ENCODE measurements around the gene KDELR3.

KDELR3 gene

DNA sequence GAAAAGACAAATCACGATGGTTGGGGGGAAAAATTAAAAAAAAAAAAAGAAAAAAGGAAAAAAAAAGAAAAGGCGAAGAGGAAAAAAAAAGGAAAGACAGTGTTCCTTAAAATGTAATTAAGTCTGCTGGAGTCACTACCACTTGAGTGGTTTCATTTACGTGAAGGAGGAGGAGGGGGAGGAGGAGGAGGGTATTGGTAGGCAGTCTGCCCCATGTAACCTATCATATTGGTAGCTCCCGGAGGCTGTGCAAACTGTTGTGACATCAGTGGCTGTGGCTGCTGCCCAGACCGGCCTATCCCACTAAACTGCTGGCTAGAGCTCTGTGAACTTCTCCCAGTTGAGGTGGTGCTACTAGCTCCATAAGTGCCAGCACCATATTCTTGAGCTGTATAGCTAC is 17.9 kb downstream of the KDELR3 start:
- no peaks in the 10 kb centered on the region for H3K9me3 ChIP-seq (ENCODE audit: control insufficient read depth, insufficient read depth, low read length)
- H3K36me3 ChIP-seq (ENCODE audit: control insufficient read depth, insufficient read depth, low read length), result peaks cover 99% of the 10 kb centered on the region
- peaks cover 13% of the 10 kb centered on the region; the same call in 1 of the 2 replicates for H3K4me1 ChIP-seq (ENCODE audit: control insufficient read depth, insufficient read depth, low read length)
- H3K27me3 ChIP-seq (ENCODE audit: control insufficient read depth, insufficient read depth, low read length), result no peaks in the 10 kb centered on the region
- no peak overlapping the region for H3K9ac ChIP-seq (ENCODE audit: low read depth, low read length)
- H3K4me3 ChIP-seq (ENCODE audit: low read depth, low read length), result no peak overlapping the region
- no peak overlapping the region for H3K27ac ChIP-seq (ENCODE audit: low read depth, low read length)

DNA sequence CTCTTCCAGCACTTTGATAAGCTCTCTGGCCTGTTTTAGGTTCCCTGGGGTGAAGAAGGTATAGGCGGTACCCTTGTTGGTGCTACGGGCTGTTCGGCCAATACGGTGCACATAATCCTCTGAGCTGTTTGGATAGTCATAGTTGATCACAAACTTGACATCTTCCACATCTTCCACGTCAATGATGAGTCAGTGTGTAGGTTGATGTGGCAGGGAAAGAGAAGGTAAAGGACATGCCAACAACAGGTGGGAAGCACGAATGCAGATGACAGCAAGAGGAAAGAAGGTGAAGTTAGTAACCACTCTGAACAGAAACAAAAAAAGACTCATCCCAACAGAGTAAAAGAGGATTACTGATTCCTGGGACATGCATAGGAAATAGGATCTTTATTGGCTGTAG is 20.1 kb downstream of the KDELR3 start:
- H3K9me3 ChIP-seq (ENCODE audit: control insufficient read depth, insufficient read depth, low read length), result no peaks in the 10 kb centered on the region
- H3K4me3 ChIP-seq (ENCODE audit: low read depth, low read length), result no peak overlapping the region
- no peak overlapping the region for H3K9ac ChIP-seq (ENCODE audit: low read depth, low read length)
- no peak overlapping the region for H3K27ac ChIP-seq (ENCODE audit: low read depth, low read length)
- no peaks in the 10 kb centered on the region for H3K27me3 ChIP-seq (ENCODE audit: control insufficient read depth, insufficient read depth, low read length)
- H3K36me3 ChIP-seq (ENCODE audit: control insufficient read depth, insufficient read depth, low read length), result peaks cover 99% of the 10 kb centered on the region
- H3K4me1 ChIP-seq (ENCODE audit: control insufficient read depth, insufficient read depth, low read length), result peaks cover 16% of the 10 kb centered on the region; the same call in 1 of the 2 replicates

DNA sequence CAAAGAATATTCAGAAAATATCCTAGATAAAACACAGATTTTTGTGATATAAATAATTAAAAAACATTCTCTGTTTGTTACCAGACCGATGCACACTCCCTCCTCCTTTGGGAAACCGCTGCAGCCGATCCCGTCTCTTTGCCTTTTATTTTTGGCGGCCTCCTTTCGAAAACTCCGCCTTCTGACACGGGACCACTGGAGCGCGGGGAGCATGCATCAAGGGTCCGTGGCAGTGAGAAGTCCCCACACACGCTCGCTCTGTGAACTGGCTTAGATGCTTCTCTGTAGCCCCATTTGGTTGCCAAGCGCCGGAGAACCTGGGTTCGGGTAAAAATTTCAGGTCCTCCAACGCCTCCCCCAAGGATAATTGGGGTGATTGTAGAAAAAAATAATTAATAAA is 21.2 kb downstream of the KDELR3 start:
- H3K27me3 ChIP-seq (ENCODE audit: control insufficient read depth, insufficient read depth, low read length), result no peaks in the 10 kb centered on the region
- no peak overlapping the region for H3K27ac ChIP-seq (ENCODE audit: low read depth, low read length)
- peaks cover 99% of the 10 kb centered on the region for H3K36me3 ChIP-seq (ENCODE audit: control insufficient read depth, insufficient read depth, low read length)
- no peak overlapping the region for H3K9ac ChIP-seq (ENCODE audit: low read depth, low read length)
- H3K4me3 ChIP-seq (ENCODE audit: low read depth, low read length), result no peak overlapping the region
- H3K4me1 ChIP-seq (ENCODE audit: control insufficient read depth, insufficient read depth, low read length), result peaks cover 16% of the 10 kb centered on the region; the same call in 1 of the 2 replicates
- no peaks in the 10 kb centered on the region for H3K9me3 ChIP-seq (ENCODE audit: control insufficient read depth, insufficient read depth, low read length)

DNA sequence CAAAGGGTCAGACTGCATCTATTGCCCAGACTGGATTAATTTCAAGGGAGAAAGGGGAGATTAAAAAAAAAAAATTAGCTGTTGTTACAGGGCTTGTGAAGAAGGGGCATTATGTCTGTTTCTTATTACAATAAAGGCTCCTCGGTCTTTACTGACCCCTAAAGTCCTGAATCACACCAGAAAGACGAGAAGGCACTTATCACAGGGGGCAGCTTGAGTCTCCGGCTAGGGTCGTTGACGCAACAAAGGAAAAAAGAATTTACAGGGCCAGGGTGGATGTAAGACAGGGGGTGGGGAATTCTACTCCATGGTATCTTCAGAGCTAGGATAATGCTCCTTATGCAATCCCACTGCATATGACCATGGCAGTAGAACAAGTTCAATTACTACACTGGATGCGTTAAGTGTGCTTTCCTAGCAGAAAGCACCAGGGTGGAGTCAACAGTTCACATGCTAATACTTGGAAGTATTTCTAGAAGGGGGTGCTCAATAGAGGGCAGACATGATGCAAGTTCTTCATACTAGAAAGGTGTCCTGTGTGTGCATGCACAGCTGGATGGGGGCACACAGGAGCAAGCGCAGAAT is 21.8 kb downstream of the KDELR3 start:
- Histone ChIP-seq H3K9me3 (ENCODE audit: control insufficient read depth, insufficient read depth, low read length) (no peaks in the 10 kb centered on the region), H3K4me1 (ENCODE audit: control insufficient read depth, insufficient read depth, low read length) (peaks cover 16% of the 10 kb centered on the region; the same call in 1 of the 2 replicates), H3K27ac (ENCODE audit: low read depth, low read length) (peak overlapping the region; percentile 23), H3K9ac (ENCODE audit: low read depth, low read length) (no peak overlapping the region), H3K27me3 (ENCODE audit: control insufficient read depth, insufficient read depth, low read length) (no peaks in the 10 kb centered on the region), H3K4me3 (ENCODE audit: low read depth, low read length) (no peak overlapping the region), H3K36me3 (ENCODE audit: control insufficient read depth, insufficient read depth, low read length) (peaks cover 99% of the 10 kb centered on the region)

DNA sequence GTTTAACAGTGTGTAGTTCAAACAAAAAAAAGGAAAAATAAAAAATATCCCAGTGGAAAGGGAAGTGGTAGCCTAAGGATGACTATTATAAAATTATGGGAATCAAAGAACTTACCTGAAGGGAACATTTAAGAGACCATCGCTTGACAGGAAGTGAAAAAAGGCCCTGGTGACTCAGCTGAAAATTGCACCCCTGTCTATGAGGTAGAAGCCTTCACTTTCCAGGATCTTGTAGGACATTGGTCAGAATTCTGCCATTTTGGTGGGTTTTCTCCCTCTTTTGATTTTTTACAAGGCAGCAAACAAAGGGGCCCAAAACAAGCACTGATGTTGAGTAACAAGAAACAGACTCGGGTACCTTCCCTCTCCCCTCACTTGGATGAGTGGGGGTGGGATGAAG is 22.6 kb downstream of the KDELR3 start:
- Histone ChIP-seq H3K27ac (ENCODE audit: low read depth, low read length) (peak overlapping the region; percentile 23), H3K9me3 (ENCODE audit: control insufficient read depth, insufficient read depth, low read length) (no peaks in the 10 kb centered on the region), H3K9ac (ENCODE audit: low read depth, low read length) (no peak overlapping the region), H3K4me3 (ENCODE audit: low read depth, low read length) (no peak overlapping the region), H3K4me1 (ENCODE audit: control insufficient read depth, insufficient read depth, low read length) (peaks cover 16% of the 10 kb centered on the region; the same call in 1 of the 2 replicates), H3K36me3 (ENCODE audit: control insufficient read depth, insufficient read depth, low read length) (peaks cover 98% of the 10 kb centered on the region), H3K27me3 (ENCODE audit: control insufficient read depth, insufficient read depth, low read length) (no peaks in the 10 kb centered on the region)

DNA sequence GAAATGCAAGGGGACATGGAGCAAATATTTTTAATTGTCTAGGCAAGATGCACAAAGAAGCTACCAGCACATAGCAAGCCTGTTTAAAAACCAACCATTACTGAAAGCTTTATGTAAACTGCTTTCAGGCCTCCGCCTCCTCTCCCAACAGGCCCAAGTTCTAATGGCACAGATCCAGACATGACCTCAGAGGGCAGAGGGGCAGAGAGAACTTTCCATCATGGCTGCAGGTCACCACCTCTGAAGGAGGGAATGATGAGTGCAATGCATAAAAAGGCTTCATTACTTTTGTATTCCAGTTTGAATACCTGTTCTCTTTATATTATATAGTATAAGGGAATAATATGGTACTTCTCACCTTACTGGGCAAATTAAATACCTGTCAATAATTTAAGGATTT is 23.0 kb downstream of the KDELR3 start:
- peak overlapping the region; percentile 23 for H3K27ac ChIP-seq (ENCODE audit: low read depth, low read length)
- no peaks in the 10 kb centered on the region for H3K27me3 ChIP-seq (ENCODE audit: control insufficient read depth, insufficient read depth, low read length)
- H3K4me1 ChIP-seq (ENCODE audit: control insufficient read depth, insufficient read depth, low read length), result peaks cover 15% of the 10 kb centered on the region; the same call in 1 of the 2 replicates
- no peak overlapping the region for H3K9ac ChIP-seq (ENCODE audit: low read depth, low read length)
- H3K9me3 ChIP-seq (ENCODE audit: control insufficient read depth, insufficient read depth, low read length), result no peaks in the 10 kb centered on the region
- peaks cover 99% of the 10 kb centered on the region for H3K36me3 ChIP-seq (ENCODE audit: control insufficient read depth, insufficient read depth, low read length)
- H3K4me3 ChIP-seq (ENCODE audit: low read depth, low read length), result no peak overlapping the region

DNA sequence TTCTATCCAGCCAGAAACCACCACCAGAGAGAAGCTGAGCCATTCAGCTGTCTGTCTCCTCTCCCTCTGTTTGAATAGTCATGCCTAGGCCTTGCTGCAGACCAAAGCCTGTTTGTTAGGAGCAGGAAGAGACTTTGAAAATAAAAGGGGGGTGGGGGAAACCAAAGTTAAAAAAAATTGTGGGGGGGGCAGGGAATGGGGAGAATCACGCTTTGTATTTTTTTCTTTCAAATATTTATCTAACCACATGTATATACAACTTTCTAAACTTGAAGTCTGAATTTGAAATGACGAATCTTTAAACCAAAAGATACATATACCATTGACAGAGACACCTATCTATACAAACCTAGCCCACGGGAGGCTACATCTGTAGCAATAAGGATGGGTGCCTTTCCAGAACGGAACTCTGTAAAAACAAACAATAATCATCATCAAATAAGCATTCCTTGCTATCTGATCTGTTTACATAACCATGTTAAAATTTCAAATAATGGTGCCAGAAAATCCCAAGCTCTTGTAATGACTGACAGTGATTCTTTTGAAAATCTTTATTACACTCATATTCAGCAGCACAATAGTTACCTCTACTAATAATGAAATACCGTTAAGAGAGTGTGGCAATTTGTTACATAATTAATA is 23.9 kb downstream of the KDELR3 start:
- peaks cover 12% of the 10 kb centered on the region; the same call in 1 of the 2 replicates for H3K4me1 ChIP-seq (ENCODE audit: control insufficient read depth, insufficient read depth, low read length)
- no peak overlapping the region for H3K4me3 ChIP-seq (ENCODE audit: low read depth, low read length)
- no peak overlapping the region for H3K9ac ChIP-seq (ENCODE audit: low read depth, low read length)
- H3K36me3 ChIP-seq (ENCODE audit: control insufficient read depth, insufficient read depth, low read length), result peaks cover 99% of the 10 kb centered on the region
- H3K9me3 ChIP-seq (ENCODE audit: control insufficient read depth, insufficient read depth, low read length), result no peaks in the 10 kb centered on the region
- H3K27me3 ChIP-seq (ENCODE audit: control insufficient read depth, insufficient read depth, low read length), result no peaks in the 10 kb centered on the region
- no peak overlapping the region for H3K27ac ChIP-seq (ENCODE audit: low read depth, low read length)

DNA sequence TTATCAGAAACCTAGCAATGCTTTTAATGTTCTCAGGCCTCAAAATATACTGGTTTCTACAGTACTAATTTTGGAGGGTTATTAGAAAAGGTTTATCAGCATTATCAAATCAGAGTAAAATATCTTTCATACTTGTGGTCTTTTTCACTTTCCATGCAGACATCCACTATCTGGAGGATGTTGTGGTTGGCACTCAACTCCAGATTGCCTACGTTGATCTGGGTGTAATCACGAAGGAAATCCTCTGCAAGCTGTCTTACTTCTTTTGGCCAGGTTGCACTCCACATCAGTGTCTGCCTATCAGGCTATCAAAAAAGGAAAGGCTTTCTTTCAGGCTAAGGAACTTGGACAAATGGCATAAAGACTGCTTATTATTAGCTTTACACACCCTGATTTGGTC is 26.6 kb downstream of the KDELR3 start:
- Histone ChIP-seq H3K27me3 (ENCODE audit: control insufficient read depth, insufficient read depth, low read length) (no peaks in the 10 kb centered on the region), H3K9me3 (ENCODE audit: control insufficient read depth, insufficient read depth, low read length) (no peaks in the 10 kb centered on the region), H3K4me1 (ENCODE audit: control insufficient read depth, insufficient read depth, low read length) (peaks cover 12% of the 10 kb centered on the region; the same call in 1 of the 2 replicates), H3K27ac (ENCODE audit: low read depth, low read length) (no peak overlapping the region), H3K36me3 (ENCODE audit: control insufficient read depth, insufficient read depth, low read length) (peaks cover 99% of the 10 kb centered on the region), H3K4me3 (ENCODE audit: low read depth, low read length) (no peak overlapping the region), H3K9ac (ENCODE audit: low read depth, low read length) (no peak overlapping the region)

DNA sequence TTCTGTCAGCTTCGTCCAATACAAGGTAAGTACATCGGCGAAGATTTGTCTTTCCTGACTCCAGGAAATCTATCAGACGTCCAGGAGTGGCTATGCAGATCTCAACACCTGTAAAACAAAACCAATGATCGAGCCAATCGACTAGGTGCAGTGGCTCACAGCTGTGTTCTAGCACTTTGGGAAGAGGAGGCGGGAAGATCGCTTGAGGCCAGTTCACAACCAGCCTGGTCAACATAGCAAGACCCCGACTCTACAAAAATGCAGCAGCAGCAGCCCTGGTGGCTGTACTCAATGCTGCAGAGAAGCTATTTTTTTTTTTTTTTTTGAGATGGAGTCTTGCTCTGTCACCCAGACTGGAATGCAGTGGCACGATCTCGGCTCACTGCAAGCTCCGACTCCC is 27.0 kb downstream of the KDELR3 start:
- no peaks in the 10 kb centered on the region for H3K9me3 ChIP-seq (ENCODE audit: control insufficient read depth, insufficient read depth, low read length)
- peaks cover 99% of the 10 kb centered on the region for H3K36me3 ChIP-seq (ENCODE audit: control insufficient read depth, insufficient read depth, low read length)
- H3K9ac ChIP-seq (ENCODE audit: low read depth, low read length), result no peak overlapping the region
- H3K4me3 ChIP-seq (ENCODE audit: low read depth, low read length), result no peak overlapping the region
- peaks cover 8% of the 10 kb centered on the region; the same call in 1 of the 2 replicates for H3K4me1 ChIP-seq (ENCODE audit: control insufficient read depth, insufficient read depth, low read length)
- no peak overlapping the region for H3K27ac ChIP-seq (ENCODE audit: low read depth, low read length)
- no peaks in the 10 kb centered on the region for H3K27me3 ChIP-seq (ENCODE audit: control insufficient read depth, insufficient read depth, low read length)

DNA sequence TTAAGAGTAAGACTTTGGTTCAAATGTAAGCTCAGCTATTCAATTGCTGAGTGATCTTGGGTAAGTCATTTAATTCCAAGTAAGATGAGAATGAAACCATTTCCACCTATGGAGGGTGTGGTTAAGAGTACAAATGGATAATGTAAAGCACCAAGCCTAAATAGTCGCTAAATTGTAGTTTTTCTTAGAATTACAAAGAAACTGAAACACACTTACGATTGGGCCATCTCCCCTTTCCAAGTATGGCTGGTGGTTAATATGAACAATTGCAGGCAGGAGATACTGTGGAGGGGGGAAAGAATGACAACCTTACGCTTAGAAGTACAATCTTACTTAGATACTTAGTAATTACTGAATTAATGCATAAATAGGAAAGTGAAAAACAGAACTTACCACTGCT is 30.0 kb downstream of the KDELR3 start:
- H3K9ac ChIP-seq (ENCODE audit: low read depth, low read length), result no peak overlapping the region
- H3K4me1 ChIP-seq (ENCODE audit: control insufficient read depth, insufficient read depth, low read length), result peaks cover 1% of the 10 kb centered on the region; the same call in 1 of the 2 replicates
- no peaks in the 10 kb centered on the region for H3K27me3 ChIP-seq (ENCODE audit: control insufficient read depth, insufficient read depth, low read length)
- peaks cover 99% of the 10 kb centered on the region for H3K36me3 ChIP-seq (ENCODE audit: control insufficient read depth, insufficient read depth, low read length)
- H3K9me3 ChIP-seq (ENCODE audit: control insufficient read depth, insufficient read depth, low read length), result no peaks in the 10 kb centered on the region
- no peak overlapping the region for H3K27ac ChIP-seq (ENCODE audit: low read depth, low read length)
- no peak overlapping the region for H3K4me3 ChIP-seq (ENCODE audit: low read depth, low read length)

DNA sequence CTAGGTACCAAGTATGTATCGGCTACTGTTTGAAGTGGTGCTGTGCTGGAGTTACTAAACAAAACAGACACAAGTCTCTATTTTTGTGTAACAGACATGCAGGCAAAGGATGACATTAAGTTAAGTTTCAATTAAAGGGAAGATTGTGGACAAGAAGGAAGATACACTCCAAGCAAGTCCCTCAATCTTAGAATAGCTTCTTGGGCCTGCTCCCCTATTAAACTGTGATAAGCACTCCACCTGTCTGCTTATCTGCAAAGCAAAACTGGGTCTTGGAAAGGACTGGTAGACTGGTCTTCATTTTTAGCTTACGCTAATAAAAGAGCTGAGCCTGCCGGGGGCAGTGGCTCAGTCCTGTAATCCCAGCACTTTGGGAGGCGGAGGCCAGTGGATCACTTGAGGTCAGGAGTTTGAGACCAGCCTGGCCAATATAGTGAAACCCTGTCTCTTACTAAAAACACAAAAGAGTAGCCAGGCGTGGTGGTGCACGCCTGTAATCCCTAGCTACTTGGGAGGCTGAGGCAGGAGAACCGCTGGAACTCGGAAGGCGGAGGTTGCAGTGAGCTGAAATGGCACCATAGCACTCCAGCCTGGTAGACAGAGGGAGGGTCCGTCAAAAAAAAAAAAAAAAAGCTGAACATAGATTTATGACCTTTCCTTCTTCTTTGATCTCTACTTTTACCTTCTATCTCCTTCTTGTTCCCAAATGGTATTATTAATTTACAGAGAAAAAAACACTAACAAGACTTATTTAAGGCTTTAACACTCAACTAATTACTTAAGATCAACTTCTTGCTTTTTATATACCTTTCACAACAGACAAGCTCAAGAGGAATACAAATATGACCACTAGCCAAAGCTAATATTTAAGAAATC is 34.1 kb downstream of the KDELR3 start:
- Histone ChIP-seq H3K4me3 (ENCODE audit: low read depth, low read length) (no peak overlapping the region), H3K9ac (ENCODE audit: low read depth, low read length) (no peak overlapping the region)

More for the DNA sequence above, 34.1 kb downstream of the KDELR3 start:
- H3K4me1 ChIP-seq (ENCODE audit: control insufficient read depth, insufficient read depth, low read length), result peaks cover 15% of the 10 kb centered on the region
- peaks cover 77% of the 10 kb centered on the region for H3K36me3 ChIP-seq (ENCODE audit: control insufficient read depth, insufficient read depth, low read length)
- no peak overlapping the region for H3K27ac ChIP-seq (ENCODE audit: low read depth, low read length)
- H3K9me3 ChIP-seq (ENCODE audit: control insufficient read depth, insufficient read depth, low read length), result no peaks in the 10 kb centered on the region
- no peaks in the 10 kb centered on the region for H3K27me3 ChIP-seq (ENCODE audit: control insufficient read depth, insufficient read depth, low read length)

All from HUES48 (cell line).